ENCODE measurements around the gene PLS3. TPM values are rescaled to one million over a fixed set of nuclear protein-coding genes. Genes with fewer than 3 reads are reported as not detected.

PLS3 gene
- total and polyA plus RNA-seq, 2 of the 4 experiments (the other 2 are of a cell fraction): 158 to 252 TPM

GRCh38 chrX:115639334-115639880, 78.4 kb downstream of the PLS3 start:
- Histone ChIP-seq H3K4me1 (ENCODE audit: control insufficient read depth, insufficient read depth, low read length) (no peaks in the 10 kb centered on the region), H3K14ac (replicated peaks; ENCODE audit: low read depth, low read length) (no peak overlapping the region), H2AFZ (replicated peaks; ENCODE audit: low read length, poor library complexity) (no peak overlapping the region), H4K8ac (ENCODE audit: low read depth in 2 of 2, low read length in 2 of 2) (no peak overlapping the region), H3K56ac (ENCODE audit: extremely low read depth, insufficient read depth, low read length) (no peak overlapping the region), H3K9ac (ENCODE audit: low read depth, low read length) (no peak overlapping the region), H3K4me2 (ENCODE audit: low read depth, low read length) (no peak overlapping the region), H2AK5ac (ENCODE audit: low read depth, low read length) (no peak overlapping the region), H2BK20ac (ENCODE audit: low read depth, low read length) (no peak overlapping the region), H4K91ac (ENCODE audit: insufficient read depth, low read depth, low read length) (no peak overlapping the region), H4K5ac (ENCODE audit: low read depth, low read length) (no peak overlapping the region), H3K18ac (ENCODE audit: low read depth, low read length) (no peak overlapping the region), H2BK15ac (ENCODE audit: low read depth, low read length) (no peak overlapping the region), H3K4ac (ENCODE audit: low read depth, low read length) (no peak overlapping the region), H3K79me1 (ENCODE audit: low read depth in 1 of 2, low read length in 2 of 2) (0 out of 4 replicates have a peak, but pooled peaks cover 0 to 4% of the 10 kb centered on the region in 2 experiments), H3K9me3 (ENCODE audit: control insufficient read depth, insufficient read depth, low read length) (no peaks in the 10 kb centered on the region), H2BK120ac (ENCODE audit: low read depth, low read length) (no peak overlapping the region), H4K20me1 (ENCODE audit: insufficient read depth, low read length) (no peaks in the 10 kb centered on the region), H2BK5ac (ENCODE audit: low read depth, low read length, poor library complexity, severe bottlenecking) (no peak overlapping the region), H3K36me3 (ENCODE audit: control insufficient read depth, insufficient read depth, low read length) (peaks cover 10% of the 10 kb centered on the region), H2AK9ac (replicated peaks; ENCODE audit: low read depth, low read length, poor library complexity) (no peak overlapping the region), H3K27me3 (ENCODE audit: control insufficient read depth, insufficient read depth, low read length) (peaks cover 5% of the 10 kb centered on the region), H3K23ac (ENCODE audit: low read depth, low read length) (no peak overlapping the region), H3K9me1 (ENCODE audit: insufficient read depth, low read length) (no peaks in the 10 kb centered on the region), H3K4me3 (ENCODE audit: insufficient read depth, low read depth, low read length) (no peak overlapping the region), H3K27ac (ENCODE audit: insufficient read depth, low read length) (no peak overlapping the region)
- BruUV-seq (replicated peaks): no TSS peak
- POLR2A ChIA-PET (ENCODE audit: unreplicated experiment): interaction anchor here (0.6 kb wide), 1 partner anchor 440 kb away, joined by 3 read pairs; no protein-coding TSS in a partner anchor
- dilution Hi-C loops (cut with HindIII; ENCODE audit: low sequenced_read_pairs, unreplicated experiment) (no loop called here), intact Hi-C loops (cut with micrococcal nuclease) (no loop called here), in situ Hi-C loops (cut with MboI; ENCODE audit: low sequenced_read_pairs) (no loop called here)
- no peak for ATAC-seq (ENCODE audit: low read depth)
- TF ChIP-seq POLR2A (IDR thresholded peaks at IDR 0.05; ENCODE audit: low read depth, low read length) (no peak), MAZ (IDR thresholded peaks at IDR 0.05; ENCODE audit: borderline replicate concordance, low read depth, low read length) (no peak), RAD21 (IDR thresholded peaks at IDR 0.05; ENCODE audit: low read length) (no peak), BHLHE40 (IDR thresholded peaks at IDR 0.05; ENCODE audit: low read depth, low read length) (no peak), MXI1 (IDR thresholded peaks at IDR 0.05; ENCODE audit: borderline replicate concordance, low read depth, low read length) (no peak), USF2 (IDR thresholded peaks at IDR 0.05; ENCODE audit: low read depth, low read length) (no peak), ELK1 (IDR thresholded peaks at IDR 0.05; ENCODE audit: borderline replicate concordance, low read depth, low read length) (no peak)
- no peak for DNase-seq
- WGBS, 2 experiments (ENCODE audit: extremely low coverage in 2 of 2, insufficient read length in 1 of 2): 30% methylated on average over 2 of the region's 5 CpGs; no CpG with 5 or more reads in 1 of the 2 experiments
- CTCF ChIA-PET: interaction anchor here (0.8 kb wide), 1 partner anchor 17 kb away, joined by 3 read pairs; no protein-coding TSS in a partner anchor

Measured in IMR-90 (cell line).